Activated effector memory CD4-positive, alpha-beta T cell treated with anti-CD3 and anti-CD28 coated beads, Interleukin-2, amount 50 U/mL, for 16 hours (primary cell): ENCODE results near the gene PCBP4.

ENCODE experiments used
- DNase-seq: peaks from one replicate; pipeline ENCODE4 v3.0.0-alpha.2; 2020

PCBP4 gene

DNA sequence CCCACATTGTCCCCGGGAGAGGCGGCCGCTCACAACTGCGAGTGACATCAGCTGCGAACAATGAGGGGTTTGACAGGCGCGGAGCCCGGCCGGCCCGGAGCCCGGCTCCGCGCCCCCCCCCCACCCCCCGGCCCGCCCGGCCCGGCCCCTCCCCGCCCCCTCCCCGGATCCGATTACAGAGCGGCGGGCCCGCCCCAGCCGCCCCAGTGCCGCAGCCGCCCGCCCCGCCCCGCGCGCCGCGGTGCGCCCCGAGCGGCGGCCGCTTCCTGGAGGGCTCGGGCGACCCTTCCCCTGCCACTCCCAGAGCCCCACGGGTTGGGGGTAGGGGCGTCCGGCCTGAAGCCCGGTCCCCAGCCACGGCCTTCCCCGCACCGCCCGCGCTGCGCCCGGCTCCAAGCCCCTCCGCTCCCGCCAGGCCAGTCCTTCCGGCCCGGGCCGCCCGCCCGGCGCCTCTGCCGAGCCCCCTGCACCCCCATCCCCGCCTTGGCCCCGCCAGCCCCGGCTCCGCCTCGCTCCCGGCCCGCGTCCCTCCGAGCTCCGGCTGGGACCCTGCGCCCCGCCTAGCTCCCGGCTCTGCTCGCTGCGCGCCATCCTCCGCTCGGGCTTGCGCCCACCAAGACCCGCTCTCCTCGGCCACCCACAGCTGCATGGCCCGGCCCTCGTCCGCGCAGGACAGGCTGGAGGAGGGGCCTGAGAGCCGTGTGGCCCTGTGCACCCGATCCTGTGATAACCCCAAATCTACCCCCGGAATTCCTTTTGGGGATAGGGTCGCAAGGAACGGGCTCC is at the start of gene PCBP4:
PCBP4 (minus strand) TSS at position 71 of the 786 bp plus-strand sequence. CDS start 6,214 bp downstream, outside the sequence.
- peak; percentile 79 for DNase-seq

DNA sequence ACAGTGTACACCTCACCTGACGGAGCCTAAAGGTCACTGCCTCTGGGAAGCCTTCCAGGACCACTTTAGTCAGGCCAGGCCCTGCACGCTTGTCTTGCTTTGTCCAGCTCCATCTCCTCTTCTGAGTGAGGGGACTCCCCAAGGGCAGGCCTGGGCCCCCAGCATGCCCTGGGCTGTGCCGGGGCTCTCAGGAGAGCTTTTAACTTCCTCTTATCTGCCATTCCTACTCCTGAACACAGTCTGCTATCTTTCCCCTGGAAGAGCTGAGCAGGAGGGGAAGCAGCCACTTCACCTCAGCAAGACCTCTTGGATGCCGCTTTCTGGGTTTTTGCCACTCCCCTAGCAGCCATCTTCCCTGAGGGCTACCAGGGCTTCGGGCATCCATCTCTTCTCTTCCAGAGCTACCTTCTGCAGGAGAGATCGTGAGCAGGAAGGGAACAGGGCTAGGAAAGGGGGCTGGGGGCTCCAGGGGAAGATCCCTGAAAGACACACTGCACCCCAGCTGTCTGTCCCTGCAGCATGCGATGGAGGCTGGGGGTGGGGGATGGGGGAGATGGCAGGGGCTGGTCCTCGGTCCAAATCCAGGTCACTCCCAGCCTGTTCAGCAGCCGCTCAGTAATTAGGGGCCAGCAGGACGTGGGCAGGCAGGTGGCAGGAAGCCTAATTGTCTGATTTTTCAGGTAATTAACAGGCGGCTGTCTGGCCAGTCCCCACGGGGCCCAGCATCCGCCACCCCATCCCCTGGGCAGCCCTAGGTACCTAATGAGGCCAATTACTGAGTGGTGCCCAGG is 48.4 kb upstream of the PCBP4 start:
- DNase-seq: no peak

DNA sequence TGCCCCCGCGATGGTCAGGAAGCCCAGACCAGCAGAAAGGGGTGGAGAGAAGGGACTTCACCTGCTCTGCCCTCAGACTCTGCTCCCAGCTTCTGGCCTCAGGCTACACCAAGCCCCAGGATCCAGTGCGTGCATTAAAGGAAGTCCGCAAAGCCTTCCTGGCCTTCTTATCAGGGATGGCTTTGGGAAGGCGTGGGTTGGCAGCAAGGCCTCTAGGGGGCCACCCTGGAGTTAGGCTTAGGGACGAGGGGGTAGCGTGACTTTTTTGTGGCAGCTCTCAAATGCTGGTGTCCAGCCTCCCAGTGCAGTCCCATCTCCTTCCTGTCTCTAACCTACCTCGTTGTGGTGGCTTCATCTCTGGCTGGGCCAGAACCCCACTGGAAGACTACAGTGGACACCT is 47.4 kb upstream of the PCBP4 start:
- DNase-seq: no peak

DNA sequence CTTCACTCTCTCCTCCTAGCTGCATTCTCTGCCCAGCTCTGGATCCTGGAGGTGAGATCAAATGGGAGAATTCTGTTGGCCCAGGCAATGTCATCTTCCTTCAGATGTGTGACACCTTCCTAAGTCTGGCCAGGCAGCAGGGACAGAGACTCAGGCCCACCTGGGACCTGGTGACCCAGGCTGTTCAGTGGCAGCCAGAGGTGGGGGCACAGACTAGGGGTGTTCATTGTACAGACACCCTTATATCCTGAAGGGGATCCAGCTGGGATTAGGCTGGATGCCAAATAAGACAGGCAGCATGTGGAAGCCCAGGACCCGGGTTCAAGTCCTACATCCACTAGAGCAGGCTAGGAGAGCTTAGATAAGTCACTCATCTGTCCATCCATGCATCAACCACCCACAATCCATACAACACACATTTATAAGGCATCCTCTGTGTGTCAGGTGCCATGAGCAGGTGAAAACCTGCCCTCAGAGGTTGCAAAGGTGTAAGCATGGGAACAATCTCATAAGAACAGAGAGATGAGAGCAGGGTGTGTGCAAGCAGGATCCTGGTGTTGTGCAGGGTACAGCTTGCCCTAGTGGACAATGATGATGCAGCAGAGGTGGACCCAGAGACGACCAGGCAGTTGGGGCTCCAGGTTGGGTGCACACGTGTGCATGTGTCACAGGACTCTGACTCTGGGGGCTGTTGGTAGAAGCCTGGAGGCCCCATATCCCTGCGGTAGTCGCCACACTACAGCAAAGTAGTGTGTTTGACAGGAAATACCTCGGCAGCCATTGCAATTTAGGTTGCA is 46.7 kb upstream of the PCBP4 start:
- no peak for DNase-seq

DNA sequence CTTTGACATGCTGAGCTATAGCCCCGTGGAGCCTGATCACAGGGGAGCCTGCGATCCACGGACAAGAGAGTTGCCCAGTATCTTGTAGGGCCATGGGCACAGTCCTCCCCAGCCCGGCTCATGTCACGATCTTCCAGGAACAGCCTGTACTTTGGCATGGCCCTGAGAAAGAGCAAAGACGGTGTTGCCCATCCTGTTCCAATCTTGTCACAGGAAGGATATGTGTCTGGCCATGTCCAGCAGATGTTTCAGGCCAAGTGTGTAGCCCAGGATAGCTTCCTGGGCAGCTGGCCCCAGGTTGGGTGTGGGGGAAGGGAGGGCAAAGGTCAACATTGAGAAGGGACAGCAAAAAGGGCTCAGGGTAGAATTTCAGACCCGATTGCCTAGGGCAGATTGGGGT is 45.4 kb upstream of the PCBP4 start:
- no peak for DNase-seq

DNA sequence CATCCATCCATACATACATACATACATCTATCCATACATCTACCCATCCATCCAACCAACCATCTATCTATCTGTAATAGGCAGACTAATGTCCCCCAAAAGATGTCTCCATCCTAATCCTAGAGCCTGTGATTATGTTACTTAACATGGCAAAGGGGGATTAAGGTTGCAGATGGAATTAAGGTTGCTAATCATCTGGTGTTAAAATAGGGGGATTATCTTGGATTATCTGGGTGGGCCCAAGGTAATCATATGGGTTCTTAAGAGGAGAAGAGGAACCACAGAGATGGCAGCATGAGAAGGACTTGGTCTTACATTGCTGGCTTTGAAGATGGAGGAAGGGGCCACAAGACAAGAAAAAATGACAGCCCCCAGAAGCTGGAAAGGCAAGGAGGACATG is 43.2 kb upstream of the PCBP4 start:
- DNase-seq: no peak

DNA sequence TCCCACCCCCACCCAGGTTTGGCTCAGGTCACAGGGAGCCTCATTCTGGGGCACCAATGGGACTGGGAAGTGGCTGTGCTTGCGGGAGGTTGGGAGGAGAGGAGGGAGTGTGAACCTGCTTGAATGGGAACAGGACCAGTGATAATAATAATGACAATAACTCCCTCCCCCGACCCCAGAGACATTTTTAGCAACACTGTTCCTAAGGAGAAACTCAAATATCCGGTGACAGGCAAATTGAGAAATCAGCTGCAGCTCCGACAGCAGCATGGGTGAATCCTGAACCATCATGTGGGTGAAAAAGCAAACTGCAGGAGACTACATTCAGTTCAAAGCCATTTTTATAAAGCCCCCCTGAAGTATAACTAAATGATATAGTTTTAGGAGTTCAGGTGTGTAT is 40.0 kb upstream of the PCBP4 start:
- no peak for DNase-seq

DNA sequence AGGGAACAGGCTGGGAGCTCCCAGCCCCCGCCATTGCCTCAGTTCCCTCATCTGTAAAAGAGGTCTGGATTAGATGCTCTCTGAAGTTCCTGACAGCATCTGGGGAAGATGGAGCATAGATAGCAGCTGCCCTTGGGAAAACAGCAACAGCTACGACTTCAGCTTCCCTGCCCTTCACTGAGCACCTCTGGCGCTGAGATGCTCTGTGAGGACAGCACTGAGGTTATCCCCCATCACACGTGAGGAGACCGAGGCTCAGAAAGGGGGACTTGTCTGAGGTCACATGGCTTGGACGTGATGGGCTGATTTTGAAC is 39.5 kb upstream of the PCBP4 start:
- no peak for DNase-seq

DNA sequence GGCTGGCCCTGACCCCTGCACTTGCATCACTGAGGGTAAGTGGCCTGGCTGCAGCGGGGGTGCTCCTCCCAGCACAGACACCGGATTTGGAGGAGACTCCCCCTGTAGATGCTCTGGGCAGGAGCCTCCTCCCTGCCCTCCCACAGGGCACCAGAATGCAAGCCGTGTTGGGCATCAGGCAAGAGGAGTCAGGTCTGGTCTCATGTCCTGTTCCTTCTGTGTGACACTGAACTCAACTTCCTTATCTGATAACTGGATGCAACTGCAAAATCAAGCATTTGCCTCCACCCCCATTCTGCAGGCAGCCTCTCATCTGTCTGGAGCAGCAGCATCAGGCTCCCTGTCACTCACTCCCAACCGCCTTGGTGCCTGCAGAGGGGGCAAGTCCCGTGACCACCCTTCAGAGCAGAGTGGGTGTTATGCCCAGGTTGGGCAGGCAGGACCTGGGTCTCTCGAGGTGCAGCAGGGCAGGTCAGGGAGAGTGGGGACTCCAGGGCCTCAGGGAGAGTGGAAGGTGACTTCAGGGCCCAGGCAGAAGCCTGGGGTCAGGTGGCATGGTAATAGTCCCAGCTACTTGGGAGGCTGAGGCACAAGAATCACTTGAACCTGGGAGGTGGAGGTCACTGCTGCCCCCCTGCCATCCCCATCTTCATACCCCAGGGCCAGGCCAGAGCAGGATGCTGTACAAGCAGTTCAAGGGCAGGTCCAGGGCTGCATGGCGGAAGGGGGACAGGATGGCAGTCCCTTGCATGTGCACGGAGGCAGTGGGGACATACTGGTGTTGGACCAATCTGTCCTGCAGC is 39.0 kb upstream of the PCBP4 start:
- DNase-seq: no peak

DNA sequence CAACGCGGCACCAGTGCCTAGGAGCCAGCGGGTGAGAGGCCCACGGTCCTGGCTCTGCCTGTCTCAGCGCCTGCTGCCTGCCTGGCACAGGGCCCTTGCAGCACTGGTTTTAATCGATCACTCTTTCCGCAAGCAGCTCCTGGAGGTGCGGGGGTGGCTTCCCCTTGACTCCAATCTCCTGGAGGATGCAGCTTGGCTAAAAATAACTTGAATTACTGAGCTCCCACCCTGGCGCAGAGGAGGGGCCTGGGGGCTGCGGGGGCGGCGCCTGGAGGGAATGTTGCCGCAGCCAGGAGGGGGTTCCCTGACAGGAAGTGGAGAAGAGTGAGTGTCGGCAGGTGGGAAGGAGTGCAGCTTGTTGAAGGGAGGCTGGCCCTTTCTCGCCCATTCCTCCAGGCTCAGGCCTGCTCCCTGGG is 38.3 kb upstream of the PCBP4 start:
- DNase-seq: no peak

DNA sequence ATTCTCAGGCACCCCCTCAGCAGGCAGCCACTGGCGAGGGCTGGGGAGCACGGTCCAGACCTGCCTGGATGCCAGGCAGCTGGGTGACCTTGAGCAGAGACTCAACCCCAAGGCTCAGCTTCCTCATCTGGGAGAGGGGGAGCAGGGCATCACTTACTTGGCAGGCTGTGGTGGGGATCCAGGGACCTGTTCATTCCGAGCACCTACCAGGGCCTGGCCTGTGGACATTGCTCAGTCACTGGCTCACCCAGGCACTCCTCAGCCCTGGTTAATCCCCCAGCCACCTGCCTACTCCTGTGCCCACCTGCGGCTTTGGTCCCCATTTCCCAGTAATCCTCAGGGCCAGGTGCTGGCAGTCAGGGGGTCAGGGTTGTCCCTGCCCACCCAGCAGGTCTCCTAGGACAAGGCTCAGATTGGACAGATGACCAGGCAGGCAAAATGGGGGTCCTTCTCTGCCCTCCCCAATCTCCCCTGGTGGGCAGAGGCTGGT is 37.7 kb upstream of the PCBP4 start:
- DNase-seq: no peak

DNA sequence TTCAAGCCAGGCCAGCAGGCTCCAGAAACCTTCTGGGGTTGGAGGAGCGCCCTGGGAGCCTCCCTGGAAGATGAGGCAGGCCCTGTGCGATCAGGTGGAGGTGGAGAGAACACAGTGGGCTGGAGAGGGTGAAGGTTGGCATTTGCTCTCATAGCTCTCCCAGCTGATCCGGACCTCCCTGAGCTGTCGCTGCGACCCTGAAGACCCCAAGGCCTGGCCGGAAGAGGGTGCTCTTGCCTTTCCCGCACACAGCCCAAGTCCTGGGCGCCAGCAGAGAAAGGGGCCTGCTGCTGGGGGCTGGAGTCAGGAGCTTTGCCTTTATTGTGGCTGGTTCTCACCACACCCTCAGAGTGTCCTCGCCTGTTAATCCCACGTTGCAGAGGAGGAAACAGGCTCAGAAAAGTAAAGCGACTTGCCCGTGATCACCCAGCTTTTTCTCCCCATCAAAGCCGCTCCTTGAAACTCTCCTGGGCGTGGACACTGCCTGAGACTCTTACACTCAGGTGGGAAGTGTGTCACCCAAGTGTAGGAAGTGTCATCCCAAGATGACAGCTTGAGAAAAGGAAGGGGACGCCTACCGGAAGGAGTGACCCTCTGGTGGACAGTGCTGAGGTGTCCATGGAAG is 37.0 kb upstream of the PCBP4 start:
- DNase-seq: no peak

DNA sequence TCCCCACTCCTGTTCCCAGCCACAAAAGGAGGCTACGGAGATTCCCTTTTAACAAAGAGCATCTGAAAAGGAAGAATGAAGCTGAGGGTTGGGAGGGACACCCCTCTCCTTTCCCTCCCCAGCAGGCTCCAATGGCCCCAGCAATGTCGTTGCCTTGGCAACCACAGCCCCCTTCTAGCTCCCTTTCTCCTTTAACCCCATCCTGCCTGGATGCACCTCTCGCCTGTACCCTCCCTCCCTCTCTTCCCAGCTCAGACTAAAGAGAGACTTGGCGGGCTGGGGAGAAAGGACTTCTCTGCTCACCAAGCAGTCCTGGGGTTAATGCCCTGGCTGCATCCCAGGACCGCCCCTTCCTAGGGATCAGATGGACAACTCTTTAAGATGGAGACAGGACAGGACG is 35.5 kb upstream of the PCBP4 start:
- no peak for DNase-seq

DNA sequence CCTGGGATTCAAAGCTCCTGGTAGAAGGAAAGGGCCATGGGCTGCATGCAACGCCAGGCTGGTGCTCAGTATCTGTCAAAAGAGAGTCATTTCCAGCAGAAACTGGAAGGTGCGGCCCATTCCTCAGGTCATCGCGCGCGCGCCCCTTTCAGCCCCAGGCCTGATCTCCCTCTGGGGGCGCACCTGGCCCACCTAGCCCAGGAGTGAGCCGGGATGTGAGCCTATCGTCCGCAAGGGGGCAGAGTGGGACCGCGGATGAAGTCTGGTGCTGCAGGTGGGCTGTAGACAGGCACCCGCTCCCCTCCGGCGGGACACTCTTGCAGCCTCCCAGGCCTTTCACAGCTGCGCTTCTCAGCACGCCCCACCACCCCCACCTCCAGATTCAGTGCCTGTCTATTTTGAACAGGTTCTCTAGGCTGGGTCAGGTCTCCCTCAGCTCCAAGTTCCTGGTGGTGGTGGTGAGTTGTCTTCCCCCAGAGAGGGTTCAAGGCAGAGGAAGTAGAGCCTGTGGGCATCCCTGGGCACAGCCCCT is 34.3 kb upstream of the PCBP4 start:
- DNase-seq: peak; percentile 93

DNA sequence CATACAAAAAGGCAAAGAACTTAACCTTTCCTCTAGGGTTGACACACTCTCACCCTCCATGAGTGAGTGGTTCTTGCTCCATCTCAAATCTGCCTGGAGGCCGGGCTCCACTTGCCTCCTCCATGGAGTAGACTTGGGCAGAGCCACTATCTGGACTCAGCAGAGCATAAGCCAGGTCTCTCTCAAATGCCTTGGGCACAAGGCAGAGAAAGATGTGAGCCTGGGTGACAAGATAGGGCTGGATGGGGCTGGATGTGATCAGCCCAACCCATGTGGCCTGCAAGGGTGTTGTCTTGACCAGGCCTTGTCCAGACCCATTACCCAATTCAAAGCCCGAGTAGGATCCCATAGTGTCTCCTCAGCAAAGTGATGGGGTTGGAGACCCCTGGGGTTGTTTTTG is 32.6 kb upstream of the PCBP4 start:
- DNase-seq: no peak

DNA sequence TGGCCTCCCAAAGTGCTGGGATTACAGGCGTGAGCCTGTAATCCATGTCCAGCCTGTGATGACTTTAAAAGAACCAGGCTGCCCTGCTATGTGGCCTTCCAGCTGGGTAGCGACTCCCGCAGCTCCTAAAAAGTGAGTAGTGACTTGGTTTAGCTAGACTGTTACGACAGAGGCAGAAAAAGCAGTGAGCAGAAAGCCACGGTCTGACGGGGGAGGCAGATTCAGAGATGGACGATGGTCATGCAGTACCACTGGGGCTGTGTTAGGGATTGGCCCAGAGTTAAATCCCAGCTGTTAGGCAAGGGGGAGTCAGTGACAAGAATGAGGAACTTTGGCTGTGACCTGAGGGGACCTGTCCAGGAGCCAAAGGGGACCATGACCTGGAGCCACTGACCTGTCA is 31.5 kb upstream of the PCBP4 start:
- DNase-seq: no peak

DNA sequence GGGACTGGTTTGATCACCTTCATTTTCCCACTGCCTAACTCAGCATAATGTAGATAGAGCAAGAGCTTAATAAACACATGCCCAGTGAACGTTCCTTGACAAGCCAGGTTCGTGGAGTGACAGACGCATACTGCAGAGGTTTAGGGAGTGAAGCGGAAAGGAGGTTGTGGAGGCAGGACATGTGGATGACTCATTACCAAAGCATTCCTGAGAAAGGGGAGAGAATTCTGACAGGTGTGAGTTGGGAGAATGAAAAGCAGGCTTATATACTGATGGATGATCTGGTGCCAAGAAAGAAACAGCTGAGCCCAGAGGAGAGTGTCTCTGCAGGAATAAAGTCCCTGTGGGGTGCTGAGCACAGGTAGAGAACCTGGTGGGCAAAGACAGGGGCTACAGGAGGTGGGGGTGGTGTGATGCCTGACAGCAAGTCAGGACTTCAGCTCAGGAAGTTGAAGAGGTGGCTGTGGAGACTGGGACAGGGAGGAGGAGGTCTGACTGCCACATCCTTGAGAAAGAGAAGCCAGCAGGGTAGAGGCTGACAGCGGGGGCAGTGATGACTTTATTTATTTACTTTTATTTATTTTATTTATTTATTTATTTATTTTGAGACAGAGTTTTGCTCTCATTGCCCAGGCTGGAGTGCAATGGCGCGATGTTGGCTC is 30.8 kb upstream of the PCBP4 start:
- no peak for DNase-seq

DNA sequence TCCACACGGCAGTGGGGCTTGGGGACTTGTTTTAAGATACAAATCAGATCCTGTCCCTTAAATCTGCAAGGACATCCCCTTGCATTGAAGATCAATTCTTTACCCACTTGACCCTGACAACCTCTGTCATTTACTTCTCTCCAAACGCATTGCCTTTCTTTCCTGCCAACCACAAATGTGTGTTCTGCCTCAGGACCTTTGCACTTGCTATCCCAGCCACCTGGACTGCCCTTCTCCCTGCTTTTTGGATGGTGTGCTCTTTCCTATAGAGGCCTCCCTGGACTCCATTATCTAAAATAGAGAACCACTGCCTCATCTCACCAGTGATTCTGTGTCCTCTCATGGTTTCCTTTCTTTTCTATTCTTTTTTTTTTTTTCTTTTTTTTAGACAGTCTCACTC is 29.9 kb upstream of the PCBP4 start:
- no peak for DNase-seq

DNA sequence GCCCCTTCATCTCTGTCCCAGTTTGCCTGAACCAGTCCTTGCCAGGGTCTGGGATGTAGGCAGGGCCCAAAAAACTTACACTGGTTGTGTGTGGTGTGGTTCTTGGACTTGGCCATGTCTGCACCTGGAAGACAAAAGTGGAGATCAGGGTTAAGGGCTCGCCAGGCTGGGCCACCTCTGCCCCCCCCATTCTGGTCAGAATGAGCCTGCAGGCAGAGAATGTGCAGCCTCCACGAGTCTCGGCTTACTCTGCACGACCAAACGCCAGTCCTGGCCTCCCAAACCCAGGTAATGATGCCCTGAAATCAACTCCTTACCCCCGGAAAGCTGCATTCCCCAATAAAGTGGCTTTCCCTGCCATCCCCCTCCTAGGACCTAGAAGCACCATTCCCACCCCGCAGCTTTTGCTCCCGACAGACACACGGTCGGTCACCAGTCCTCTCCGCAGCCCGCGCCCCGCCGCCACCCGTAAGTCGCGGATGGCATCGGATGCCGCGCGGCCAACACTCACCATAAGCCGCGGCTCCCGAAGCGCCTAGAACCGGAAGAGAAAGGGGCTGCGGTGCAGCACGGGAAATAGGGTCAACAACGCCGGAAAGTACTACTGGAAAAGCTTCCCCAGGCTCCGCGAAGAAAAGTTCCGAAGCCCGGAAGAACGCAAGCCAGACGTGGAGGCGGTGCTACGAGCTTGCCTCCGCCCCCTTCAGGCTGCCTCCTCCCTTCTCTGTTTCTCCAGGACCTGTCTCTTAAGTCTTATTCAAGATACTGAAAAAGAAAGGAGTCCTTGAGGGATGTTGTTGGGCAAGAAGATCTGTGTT is 28.3 kb upstream of the PCBP4 start, which contains the start of gene RPL29:
RPL29 (minus strand) TSS at position 550 of the 818 bp plus-strand sequence; CDS start at position 116, 434 bp downstream.
- DNase-seq: peak; percentile 96

DNA sequence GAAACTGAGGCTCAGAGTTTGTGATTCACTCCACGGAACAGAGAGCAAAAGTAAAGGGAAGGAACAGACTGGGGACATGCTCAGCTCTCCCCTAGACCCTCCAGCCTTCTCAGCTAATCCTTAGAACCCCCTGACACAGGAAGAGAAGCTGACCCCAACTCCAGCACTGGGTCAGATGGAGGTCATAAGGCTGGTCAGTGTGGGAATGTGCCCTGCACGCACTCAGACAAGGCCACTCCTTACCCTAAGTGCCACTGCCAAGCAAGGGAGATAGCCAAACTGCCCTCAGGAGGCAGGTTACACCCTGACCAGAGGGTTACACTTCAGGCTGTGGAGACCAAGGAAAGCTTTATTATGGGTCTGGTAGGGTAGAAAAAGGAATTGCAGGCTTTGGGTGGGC is 27.3 kb upstream of the PCBP4 start:
- DNase-seq: no peak
